K562 (cell line): Measurements from ENCODE around the gene SLC5A5. TPM values are rescaled to one million over a fixed set of nuclear protein-coding genes. Genes with fewer than 3 reads are reported as not detected.

Experiments used
- BRD4 ChIP-seq: fragments of 200-600 bp; sonication (generic); IDR thresholded peaks from 2 replicates; pipeline ENCODE4 v1.6.1; 2017; ENCODE audit warnings: inconsistent platforms
- ELF2 ChIP-seq: fragments of 250-450 bp; sonication (Bioruptor Pico); IDR thresholded peaks from 2 replicates; pipeline ENCODE4 v1.5.0; 2021; ENCODE audit warnings: mild to moderate bottlenecking
- FOS ChIP-seq: IDR thresholded peaks from 3 replicates; pipeline ENCODE4 v1.6.1; 2011; ENCODE audit not compliant: insufficient read length; ENCODE audit errors: extremely low read depth
- FOSL1 ChIP-seq: fragments of 200-800 bp; sonication (Bioruptor generic); conservative IDR thresholded peaks from 2 replicates; pipeline ENCODE4 v1.6.1; 2016; ENCODE audit warnings: missing genetic modification characterization, missing compliant biosample characterization
- GATAD2A ChIP-seq: fragments of 450-650 bp; IDR thresholded peaks from 2 replicates; pipeline ENCODE4 v1.6.1; 2017
- MAFK ChIP-seq: IDR thresholded peaks from 2 replicates; pipeline ENCODE4 v1.6.1; 2011; ENCODE audit warnings: low read length, improper control_type of control experiment
- MBD2 ChIP-seq: sonication (generic); IDR thresholded peaks from 2 replicates; pipeline ENCODE4 v1.6.1; 2016; ENCODE audit warnings: low read depth, borderline replicate concordance
- MECOM ChIP-seq: fragments of 250-450 bp; sonication (Bioruptor Pico); IDR thresholded peaks from 2 replicates; pipeline ENCODE4 v1.8.0; 2022; ENCODE audit warnings: inconsistent platforms
- POLR2AphosphoS2 ChIP-seq: IDR thresholded peaks from 2 replicates; pipeline ENCODE4 v1.6.1; 2012; ENCODE audit warnings: low read length, improper control_type of control experiment
- RB1 ChIP-seq: fragments of 450-650 bp; IDR thresholded peaks from 2 replicates; pipeline ENCODE4 v1.6.1; 2017; ENCODE audit warnings: low read depth, mild to moderate bottlenecking
- RBM14 ChIP-seq: fragments of 200-400 bp; formaldehyde crosslinking; IDR thresholded peaks from 2 replicates; pipeline ENCODE4 v1.6.1; 2018; ENCODE audit warnings: low read depth, mild to moderate bottlenecking, low read length, moderate library complexity, borderline replicate concordance; ENCODE audit not compliant: insufficient read depth
- RBM25 ChIP-seq: fragments of 200-400 bp; formaldehyde crosslinking; IDR thresholded peaks from 2 replicates; pipeline ENCODE4 v1.6.1; 2018; ENCODE audit warnings: low read length, low read depth, moderate library complexity; ENCODE audit not compliant: severe bottlenecking
- SIX5 ChIP-seq, 2 experiments: IDR thresholded peaks; 2 replicates each; pipeline ENCODE4 v1.6.1; 2011; ENCODE audit warnings: low read length in 2 of 2, borderline replicate concordance in 1 of 2, low read depth in 1 of 2, mild to moderate bottlenecking in 1 of 2, moderate library complexity in 1 of 2; ENCODE audit not compliant: insufficient read depth in 1 of 2
- SRSF3 ChIP-seq: fragments of 200-400 bp; formaldehyde crosslinking; IDR thresholded peaks from 2 replicates; pipeline ENCODE4 v1.6.1; 2016; ENCODE audit warnings: mild to moderate bottlenecking, low read length, moderate library complexity; ENCODE audit not compliant: insufficient read depth
- TBP ChIP-seq: optimal IDR thresholded peaks from 2 replicates; pipeline ENCODE3; 2011; ENCODE audit warnings: low read depth, low read length, improper control_type of control experiment
- ZNF224 ChIP-seq: sonication (generic); formaldehyde crosslinking; IDR thresholded peaks from 2 replicates; pipeline ENCODE4 v1.8.0; 2022; ENCODE audit warnings: mild to moderate bottlenecking, missing genetic modification reagents
- ZNF232 ChIP-seq: sonication (generic); formaldehyde crosslinking; IDR thresholded peaks from 2 replicates; pipeline ENCODE4 v1.8.0; 2022; ENCODE audit warnings: mild to moderate bottlenecking, missing genetic modification reagents
- ZSCAN29 ChIP-seq: fragments of 450-650 bp; IDR thresholded peaks from 2 replicates; pipeline ENCODE4 v1.6.1; 2017
- polyA plus RNA-seq, 8 experiments: library from polyadenylated mRNA; depleted of rRNA in 4 of 8; stranded (reverse) in 5 of 8; unstranded in 3 of 8; fragments of >200 nt; fragmentation: Nextera tagmentation in 2 of 8; fragmentation: Illumina TruSeq in 1 of 8; extraction: Ambion mirVana in 2 of 8; extraction: Trizol in 1 of 8; gene quantifications; 2 replicates each; pipeline versions ENCODE4 v1.2.1 to v1.2.3, GENCODE V29; 2011 to 2014; ENCODE audit warnings: inconsistent platforms in 1 of 8, missing spikeins in 1 of 8
- total RNA-seq, 7 experiments: library from RNA; depleted of rRNA in 6 of 7; stranded (reverse); fragments of >200 nt in 6 of 7; fragmentation: Illumina TruSeq in 2 of 7; extraction: Trizol in 2 of 7; gene quantifications; 2 replicates each; pipeline versions ENCODE4 v1.2.1 to v1.2.3, GENCODE V29; 2011 to 2021; ENCODE audit warnings: low replicate concordance in 1 of 7
- TF ChIP-seq, protein P1 (sequence below): fragments of 150-350 bp; conservative IDR thresholded peaks from 2 replicates; pipeline ENCODE4 v1.6.1; 2014; ENCODE audit warnings: low read length
- TF ChIP-seq, protein P2 (sequence below): fragments of 250-450 bp; sonication (Bioruptor Pico); IDR thresholded peaks from 2 replicates; pipeline ENCODE4 v1.4.0; 2020; ENCODE audit warnings: borderline replicate concordance
- TF ChIP-seq, protein P3 (sequence below): fragments of 200-800 bp; sonication (Bioruptor generic); IDR thresholded peaks from 2 replicates; pipeline ENCODE4 v1.6.1; 2017; ENCODE audit warnings: missing genetic modification characterization, missing compliant biosample characterization
- TF ChIP-seq, protein P4 (sequence below): fragments of 250-450 bp; sonication (Bioruptor Pico); IDR thresholded peaks from 2 replicates; pipeline ENCODE4 v1.5.0; 2020; ENCODE audit warnings: mild to moderate bottlenecking

SLC5A5 gene
- total and polyA plus RNA-seq, 9 of the 15 experiments (the other 6 are each of a cell fraction or from before 2014, with no cell fraction given) = 0.10 to 0.73 (median 0.23) TPM

DNA sequence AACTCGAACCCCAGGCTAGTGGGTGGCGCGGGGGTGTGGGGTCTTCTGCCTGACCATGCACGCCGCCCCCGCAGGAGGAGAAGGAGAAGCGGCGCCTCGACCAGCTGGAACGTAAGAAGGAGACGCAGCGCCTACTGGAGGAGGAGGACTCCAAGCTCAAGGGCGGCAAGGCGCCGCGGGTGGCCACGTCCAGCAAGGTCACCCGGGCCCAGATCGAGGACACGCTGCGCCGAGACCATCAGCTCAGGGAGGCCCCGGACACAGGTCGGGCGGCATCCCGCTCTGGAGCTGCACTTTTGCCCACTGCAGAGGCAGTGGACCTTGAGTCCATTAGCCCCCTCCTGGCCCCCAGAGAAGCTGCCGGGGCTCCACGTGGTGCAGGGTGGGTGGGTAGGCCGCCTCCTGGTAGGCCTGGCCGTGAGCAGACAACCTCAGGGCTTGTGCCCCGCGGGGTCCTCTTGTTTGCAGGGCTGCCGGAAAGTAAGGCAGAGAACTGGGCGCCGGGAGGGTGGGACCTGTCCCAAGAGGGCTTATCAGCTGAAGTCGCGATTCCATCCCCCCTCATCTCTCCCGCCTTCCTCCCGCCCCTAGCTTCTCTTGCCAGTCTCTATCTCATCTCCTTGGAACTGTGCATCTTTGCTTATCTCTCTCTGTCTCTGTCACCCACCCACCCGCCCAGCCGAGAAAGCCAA lies 71.0 kb downstream of the SLC5A5 start (continued):
- TF ChIP-seq RBM14 = no peak
- TF ChIP-seq, protein P1, sequence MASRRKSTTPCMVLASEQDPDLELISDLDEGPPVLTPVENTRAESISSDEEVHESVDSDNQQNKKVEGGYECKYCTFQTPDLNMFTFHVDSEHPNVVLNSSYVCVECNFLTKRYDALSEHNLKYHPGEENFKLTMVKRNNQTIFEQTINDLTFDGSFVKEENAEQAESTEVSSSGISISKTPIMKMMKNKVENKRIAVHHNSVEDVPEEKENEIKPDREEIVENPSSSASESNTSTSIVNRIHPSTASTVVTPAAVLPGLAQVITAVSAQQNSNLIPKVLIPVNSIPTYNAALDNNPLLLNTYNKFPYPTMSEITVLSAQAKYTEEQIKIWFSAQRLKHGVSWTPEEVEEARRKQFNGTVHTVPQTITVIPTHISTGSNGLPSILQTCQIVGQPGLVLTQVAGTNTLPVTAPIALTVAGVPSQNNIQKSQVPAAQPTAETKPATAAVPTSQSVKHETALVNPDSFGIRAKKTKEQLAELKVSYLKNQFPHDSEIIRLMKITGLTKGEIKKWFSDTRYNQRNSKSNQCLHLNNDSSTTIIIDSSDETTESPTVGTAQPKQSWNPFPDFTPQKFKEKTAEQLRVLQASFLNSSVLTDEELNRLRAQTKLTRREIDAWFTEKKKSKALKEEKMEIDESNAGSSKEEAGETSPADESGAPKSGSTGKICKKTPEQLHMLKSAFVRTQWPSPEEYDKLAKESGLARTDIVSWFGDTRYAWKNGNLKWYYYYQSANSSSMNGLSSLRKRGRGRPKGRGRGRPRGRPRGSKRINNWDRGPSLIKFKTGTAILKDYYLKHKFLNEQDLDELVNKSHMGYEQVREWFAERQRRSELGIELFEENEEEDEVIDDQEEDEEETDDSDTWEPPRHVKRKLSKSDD = no peak
- TF ChIP-seq FOS = no peak
- no peak for TF ChIP-seq SIX5 (IDR thresholded peaks at IDR 0.05; ENCODE audit: borderline replicate concordance in 1 of 2, insufficient read depth in 1 of 2, low read depth in 1 of 2, low read length in 2 of 2)
- no peak for TF ChIP-seq SRSF3
- TF ChIP-seq RBM25 = no peak
- TF ChIP-seq, protein P2, sequence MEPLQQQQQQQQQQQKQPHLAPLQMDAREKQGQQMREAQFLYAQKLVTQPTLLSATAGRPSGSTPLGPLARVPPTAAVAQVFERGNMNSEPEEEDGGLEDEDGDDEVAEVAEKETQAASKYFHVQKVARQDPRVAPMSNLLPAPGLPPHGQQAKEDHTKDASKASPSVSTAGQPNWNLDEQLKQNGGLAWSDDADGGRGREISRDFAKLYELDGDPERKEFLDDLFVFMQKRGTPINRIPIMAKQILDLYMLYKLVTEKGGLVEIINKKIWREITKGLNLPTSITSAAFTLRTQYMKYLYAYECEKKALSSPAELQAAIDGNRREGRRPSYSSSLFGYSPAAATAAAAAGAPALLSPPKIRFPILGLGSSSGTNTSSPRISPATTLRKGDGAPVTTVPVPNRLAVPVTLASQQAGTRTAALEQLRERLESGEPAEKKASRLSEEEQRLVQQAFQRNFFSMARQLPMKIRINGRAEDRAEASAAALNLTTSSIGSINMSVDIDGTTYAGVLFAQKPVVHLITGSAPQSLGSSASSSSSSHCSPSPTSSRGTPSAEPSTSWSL (CRISPR knock-in tag) = peak; percentile 52; the same call in 1 of the 2 replicates
- no peak for TF ChIP-seq ZNF224
- TF ChIP-seq, protein P3, sequence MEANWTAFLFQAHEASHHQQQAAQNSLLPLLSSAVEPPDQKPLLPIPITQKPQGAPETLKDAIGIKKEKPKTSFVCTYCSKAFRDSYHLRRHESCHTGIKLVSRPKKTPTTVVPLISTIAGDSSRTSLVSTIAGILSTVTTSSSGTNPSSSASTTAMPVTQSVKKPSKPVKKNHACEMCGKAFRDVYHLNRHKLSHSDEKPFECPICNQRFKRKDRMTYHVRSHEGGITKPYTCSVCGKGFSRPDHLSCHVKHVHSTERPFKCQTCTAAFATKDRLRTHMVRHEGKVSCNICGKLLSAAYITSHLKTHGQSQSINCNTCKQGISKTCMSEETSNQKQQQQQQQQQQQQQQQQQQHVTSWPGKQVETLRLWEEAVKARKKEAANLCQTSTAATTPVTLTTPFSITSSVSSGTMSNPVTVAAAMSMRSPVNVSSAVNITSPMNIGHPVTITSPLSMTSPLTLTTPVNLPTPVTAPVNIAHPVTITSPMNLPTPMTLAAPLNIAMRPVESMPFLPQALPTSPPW (CRISPR knock-in tag) = peak; percentile 77
- no peak for TF ChIP-seq BRD4
- TF ChIP-seq TBP = no peak
- TF ChIP-seq FOSL1 = no peak
- no peak for TF ChIP-seq MECOM (CRISPR knock-in tag)
- peak; percentile 45; the same call in 1 of the 2 replicates for TF ChIP-seq RB1
- TF ChIP-seq ELF2 (CRISPR knock-in tag) = no peak
- TF ChIP-seq GATAD2A = peak; percentile 13; the same call in 1 of the 2 replicates
- no peak for TF ChIP-seq MBD2
- no peak for TF ChIP-seq POLR2AphosphoS2
- no peak for TF ChIP-seq ZSCAN29
- TF ChIP-seq ZNF232 (CRISPR knock-in tag) = no peak
- TF ChIP-seq, protein P4, sequence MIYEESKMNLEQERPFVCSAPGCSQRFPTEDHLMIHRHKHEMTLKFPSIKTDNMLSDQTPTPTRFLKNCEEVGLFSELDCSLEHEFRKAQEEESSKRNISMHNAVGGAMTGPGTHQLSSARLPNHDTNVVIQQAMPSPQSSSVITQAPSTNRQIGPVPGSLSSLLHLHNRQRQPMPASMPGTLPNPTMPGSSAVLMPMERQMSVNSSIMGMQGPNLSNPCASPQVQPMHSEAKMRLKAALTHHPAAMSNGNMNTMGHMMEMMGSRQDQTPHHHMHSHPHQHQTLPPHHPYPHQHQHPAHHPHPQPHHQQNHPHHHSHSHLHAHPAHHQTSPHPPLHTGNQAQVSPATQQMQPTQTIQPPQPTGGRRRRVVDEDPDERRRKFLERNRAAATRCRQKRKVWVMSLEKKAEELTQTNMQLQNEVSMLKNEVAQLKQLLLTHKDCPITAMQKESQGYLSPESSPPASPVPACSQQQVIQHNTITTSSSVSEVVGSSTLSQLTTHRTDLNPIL (CRISPR knock-in tag) = no peak
- no peak for TF ChIP-seq MAFK
